Aorta (tissue), 5 donors: ENCODE data around the gene MYO1G. TPM values are rescaled to one million over a fixed set of nuclear protein-coding genes. Genes with fewer than 3 reads are reported as not detected.
A peak's percentile ranks its signal among the peaks of the same experiment; 100 is the strongest.

ENCODE experiments used
- ATAC-seq: fragments of 200-7000 bp; cut with Tn5 transposase; one replicate; pipeline ENCODE4 v1.9.1; 2022; ENCODE audit warnings: moderate library complexity; ENCODE audit not compliant: low FRiP score
- DNase-seq, 2 donors: peaks; one replicate each; pipeline ENCODE4 v3.0.0-alpha.2; 2020
- H3K27ac ChIP-seq, 2 donors: one replicate each; pipeline ENCODE4 v1.5.1; 2013; ENCODE audit warnings: low read length in 2 of 2, mild to moderate bottlenecking in 2 of 2, moderate library complexity in 2 of 2, control low read depth in 1 of 2, inconsistent platforms in 1 of 2, low read depth in 1 of 2
- H3K27me3 ChIP-seq, 2 donors: one replicate each; pipeline ENCODE4 v1.6.1; 2013; ENCODE audit warnings: control low read depth in 1 of 2, low read length in 1 of 2, mild to moderate bottlenecking in 1 of 2, moderate library complexity in 1 of 2; ENCODE audit not compliant: insufficient read depth in 2 of 2, control insufficient read depth in 1 of 2
- H3K36me3 ChIP-seq, 2 donors: one replicate each; pipeline ENCODE4 v1.6.1; 2013; ENCODE audit warnings: control low read depth in 1 of 2, low read length in 1 of 2, mild to moderate bottlenecking in 1 of 2; ENCODE audit not compliant: insufficient read depth in 2 of 2, control insufficient read depth in 1 of 2
- H3K4me1 ChIP-seq, 2 donors: one replicate each; pipeline ENCODE4 v1.6.1; 2013; ENCODE audit warnings: low read length in 2 of 2, control low read depth in 1 of 2, mild to moderate bottlenecking in 1 of 2, moderate library complexity in 1 of 2; ENCODE audit not compliant: insufficient read depth in 2 of 2, control insufficient read depth in 1 of 2
- H3K4me3 ChIP-seq, 2 donors: one replicate each; pipeline ENCODE4 v1.5.1; 2013; ENCODE audit warnings: low read length in 2 of 2, control low read depth in 1 of 2, mild to moderate bottlenecking in 1 of 2
- H3K9me3 ChIP-seq: one replicate; pipeline ENCODE4 v1.6.1; 2013; ENCODE audit warnings: mild to moderate bottlenecking, low read length; ENCODE audit not compliant: control insufficient read depth
- WGBS, 2 donors: extraction: QIAGEN DNeasy Blood & Tissue Kit; methylation state at CpG; one replicate each; pipeline ENCODE4 v1.1.7; 2013; 5-methylcytosine and 5-hydroxymethylcytosine counted together
- intact Hi-C, 2 donors: fragments of 100-400 bp; cut with DNase I; formaldehyde crosslinking; loops; one replicate each; pipeline versions ENCODE4 v1.14.2 to v1.15.0; 2022
- polyA plus RNA-seq, 2 donors: library from polyadenylated mRNA; stranded (reverse); fragments of 200-250 nt; gene quantifications; one replicate each; pipeline ENCODE4 v1.2.3, GENCODE V29; 2013
- total RNA-seq, 2 donors: library from RNA; stranded (reverse); fragmentation: NEBNext Ultra II Directional; extraction: Animal tissue kit (Norgen Biotek cat#: 25700); gene quantifications; one replicate each; pipeline ENCODE4 v1.2.1, GENCODE V29; 2021
- donor health status: healthy with polysubstance abuse.
- donor health status: Bipolar disorder and iron deficiency.
- donor health status: DM: no; HTN: no; CAD: no.
- donor health status: DM: no; HTN: no; CAD: no.
- donor health status: DM: yes; HTN: yes; CAD: no.

The MYO1G gene
- total and polyA plus RNA-seq, 4 donors = 1.4 to 21.3 (median 5.4) TPM

DNA sequence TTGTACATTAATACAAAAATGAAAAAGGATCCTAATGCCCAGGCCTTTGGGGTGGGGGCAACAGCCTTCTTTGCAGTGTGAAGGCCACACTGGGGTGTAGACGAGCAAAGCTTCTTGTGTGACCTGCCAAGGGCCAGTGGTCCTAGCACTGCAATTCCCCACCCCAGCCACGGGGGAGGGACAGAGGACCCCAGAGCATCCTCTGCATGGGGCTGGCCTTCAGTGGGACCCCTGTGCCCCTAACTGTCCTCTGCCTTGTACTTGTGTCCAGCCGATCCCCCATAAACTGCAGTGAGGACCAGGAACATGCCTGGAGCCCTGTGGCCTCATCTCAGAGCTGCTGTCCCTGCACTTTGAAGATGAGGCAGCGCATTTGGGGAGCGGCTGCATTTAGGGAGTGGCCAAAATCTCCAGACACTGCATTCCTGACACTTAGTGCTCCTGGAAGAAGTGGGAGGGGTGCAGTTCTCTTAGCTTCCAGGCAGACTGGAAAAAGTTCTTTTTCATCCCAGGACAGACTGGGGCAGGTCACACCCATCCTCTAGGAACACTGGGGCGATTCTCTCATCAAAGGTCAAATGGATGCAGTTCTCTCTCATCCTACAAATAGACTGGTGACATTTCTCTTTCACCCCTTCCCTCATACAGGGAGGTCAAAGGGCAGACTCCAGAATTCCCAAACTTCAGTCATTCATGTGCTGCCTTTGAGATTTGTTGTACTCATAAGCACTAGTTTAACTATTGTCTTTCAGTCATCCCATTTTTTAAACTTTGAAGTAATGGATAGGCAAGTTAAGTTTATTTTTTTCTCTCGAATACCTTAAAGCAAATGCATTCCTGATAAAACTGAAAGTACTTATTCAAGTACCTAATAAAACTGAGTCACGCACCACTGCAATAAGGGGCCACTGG, 922 bp upstream of the MYO1G start:
- no peaks in the 10 kb centered on the region for H3K9me3 ChIP-seq
- intact Hi-C loops = loop anchor here (10.0 kb wide), 3 partner anchors 95 to 135 kb away; partner anchors contain the start of genes PURB (in 2 of the 2), H2AZ2 (in 1 of the 2) and TBRG4 (in 1 of the 2)
- H3K4me3 ChIP-seq = no peak overlapping the region
- H3K4me1 ChIP-seq = no peaks in the 10 kb centered on the region
- peaks cover 4 to 7% of the 10 kb centered on the region in 2 donors for H3K36me3 ChIP-seq
- H3K27ac ChIP-seq = no peak overlapping the region
- ATAC-seq (no peak), DNase-seq (peak; percentile 46 to 49)
- WGBS, 2 donors = 77 to 81% methylated on average over 8 of the region's 8 CpGs
- no peaks in the 10 kb centered on the region for H3K27me3 ChIP-seq

GRCh38 chr7:44977959-44978335, 868 bp downstream of the MYO1G start:
- Histone ChIP-seq H3K27ac (no peak overlapping the region), H3K9me3 (no peaks in the 10 kb centered on the region), H3K4me3 (no peak overlapping the region), H3K36me3 (peaks cover 2 to 4% of the 10 kb centered on the region in 2 donors), H3K27me3 (no peaks in the 10 kb centered on the region), H3K4me1 (no peaks in the 10 kb centered on the region)
- 60 to 69% methylated on average over 6 of the region's 6 CpGs for WGBS, 2 donors
- DNase-seq = peak; percentile 54 to 62
- intact Hi-C loops = no loop called here
- no peak for ATAC-seq

DNA sequence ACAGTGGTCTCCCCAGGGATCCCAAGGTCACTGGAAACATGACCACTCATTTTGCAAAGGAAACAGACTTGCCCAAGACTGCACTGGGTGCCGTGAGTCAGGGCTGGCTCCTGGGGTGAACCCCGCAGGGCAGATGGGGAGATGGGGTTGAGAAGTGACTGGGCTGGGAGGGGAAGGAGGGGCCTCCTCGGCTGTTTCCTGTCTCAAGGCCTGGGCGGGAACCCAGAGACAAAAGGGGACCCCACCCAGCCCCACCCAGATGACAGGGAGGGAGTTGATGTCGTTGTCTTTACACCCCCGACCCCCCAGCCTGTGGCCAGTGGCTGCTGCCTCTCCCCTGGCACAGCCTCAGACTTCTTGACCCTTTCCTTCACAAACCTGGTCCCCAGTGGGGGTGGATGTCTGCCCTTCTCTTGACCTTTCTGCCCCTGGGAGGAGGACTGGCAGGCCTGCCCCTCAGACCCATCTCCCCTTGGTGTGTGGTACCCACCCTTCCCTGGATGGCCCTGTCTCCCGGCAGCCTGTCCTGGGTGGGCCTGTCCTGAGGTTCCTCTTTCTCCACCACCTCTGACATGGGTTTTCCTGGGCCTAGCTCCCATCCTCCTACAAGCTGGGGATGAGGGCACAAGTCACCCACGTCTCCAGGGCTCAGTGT, 1.4 kb downstream of the MYO1G start:
- no peak overlapping the region for H3K4me3 ChIP-seq

DNA sequence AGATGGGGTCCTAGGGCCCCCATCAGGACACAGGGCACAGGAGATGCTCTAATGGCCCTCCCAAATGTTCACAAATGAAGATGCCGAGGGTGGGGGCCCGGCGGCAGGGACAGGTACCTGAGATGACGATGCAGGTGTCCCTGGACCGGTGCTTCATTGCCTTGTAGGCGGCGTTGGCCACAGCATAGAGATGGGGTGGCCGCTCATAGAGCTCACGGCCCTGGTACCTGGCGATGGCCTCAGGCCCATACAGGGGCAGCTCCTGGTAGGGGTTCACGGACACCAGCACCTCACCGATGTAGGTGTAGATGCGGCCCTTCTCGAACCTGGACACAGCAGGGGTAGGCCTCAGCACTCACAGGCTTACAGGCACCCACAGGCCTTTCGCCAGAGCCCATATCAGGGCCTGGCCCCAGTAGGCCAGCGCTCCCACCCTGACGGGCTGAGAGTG, 2.0 kb downstream of the MYO1G start:
- H3K36me3 ChIP-seq = no peaks in the 10 kb centered on the region
- no peak overlapping the region for H3K27ac ChIP-seq
- intact Hi-C loops = no loop called here
- no peaks in the 10 kb centered on the region for H3K9me3 ChIP-seq
- no peak for ATAC-seq
- no peaks in the 10 kb centered on the region for H3K27me3 ChIP-seq
- 95 to 97% methylated on average over 16 to 17 of the region's 17 CpGs for WGBS, 2 donors
- H3K4me1 ChIP-seq = no peaks in the 10 kb centered on the region
- H3K4me3 ChIP-seq = no peak overlapping the region
- peak; percentile 48 to 68 for DNase-seq

More for the DNA sequence above, 1.4 kb downstream of the MYO1G start:
- no peaks in the 10 kb centered on the region for H3K27me3 ChIP-seq
- no peaks in the 10 kb centered on the region for H3K9me3 ChIP-seq
- intact Hi-C loops = no loop called here
- ATAC-seq (no peak), DNase-seq (peak; percentile 51 to 73)
- H3K27ac ChIP-seq = no peak overlapping the region
- H3K4me1 ChIP-seq = no peaks in the 10 kb centered on the region
- no peaks in the 10 kb centered on the region for H3K36me3 ChIP-seq
- 86 to 88% methylated on average over 8 of the region's 8 CpGs for WGBS, 2 donors

DNA sequence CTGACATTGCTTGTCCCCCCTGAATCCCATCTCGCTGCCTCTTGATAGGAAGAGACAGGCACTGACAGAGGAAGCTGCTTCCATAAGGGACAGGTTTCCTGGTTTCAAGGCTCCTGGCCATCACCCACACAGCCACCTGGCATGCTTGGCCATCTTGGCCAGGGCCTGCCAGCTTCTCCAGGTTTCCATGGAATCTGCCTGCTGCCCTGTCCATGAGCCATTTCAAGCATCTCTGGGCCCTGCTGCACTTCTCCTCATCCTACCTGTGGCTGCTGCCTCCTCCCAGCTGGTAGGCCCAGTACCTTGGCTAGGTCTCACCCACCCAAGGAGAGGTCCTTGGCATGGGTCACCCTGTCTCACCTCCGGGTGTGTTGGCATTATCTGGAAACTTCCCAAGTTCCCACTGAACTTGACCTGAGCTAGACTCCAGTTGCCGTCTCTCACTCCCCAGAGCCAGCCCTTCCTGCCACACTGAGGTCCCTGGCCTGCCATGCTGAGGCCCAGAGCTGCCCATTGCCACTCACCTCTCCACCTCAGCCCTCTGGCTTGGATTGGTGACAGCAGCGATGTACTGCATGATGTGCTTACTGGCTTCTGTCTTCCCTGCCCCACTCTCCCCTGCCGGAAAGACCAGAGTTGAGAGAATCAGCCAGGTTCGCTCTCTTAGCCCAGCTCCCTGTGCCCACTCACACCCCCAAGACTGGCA, 2.6 kb downstream of the MYO1G start:
- H3K9me3 ChIP-seq = no peaks in the 10 kb centered on the region
- no peak overlapping the region for H3K4me3 ChIP-seq
- H3K27me3 ChIP-seq = no peaks in the 10 kb centered on the region
- H3K4me1 ChIP-seq = no peaks in the 10 kb centered on the region
- DNase-seq = peak; percentile 36 to 56
- no peaks in the 10 kb centered on the region for H3K36me3 ChIP-seq
- WGBS, 2 donors = 93 to 96% methylated on average over 6 of the region's 6 CpGs
- no peak for ATAC-seq
- H3K27ac ChIP-seq = no peak overlapping the region
- intact Hi-C loops = no loop called here

- no peaks in the 10 kb centered on the region for H3K36me3 ChIP-seq
- intact Hi-C loops = no loop called here
- no peak for ATAC-seq
Measured at GRCh38 chr7:44975331-44976039, 3.3 kb downstream of the MYO1G start.

GRCh38 chr7:44974549-44974948, 4.3 kb downstream of the MYO1G start:
- intact Hi-C loops = loop anchor here in 1 of 2 donors (5.0 kb wide), 1 partner anchor 163 kb away; no protein-coding TSS in a partner anchor
- Histone ChIP-seq H3K27ac (no peak overlapping the region), H3K27me3 (no peaks in the 10 kb centered on the region), H3K36me3 (no peaks in the 10 kb centered on the region), H3K9me3 (no peaks in the 10 kb centered on the region), H3K4me3 (no peak overlapping the region), H3K4me1 (no peaks in the 10 kb centered on the region)
- ATAC-seq (no peak), DNase-seq (peak; percentile 32)
- 88 to 93% methylated on average over 7 of the region's 7 CpGs for WGBS, 2 donors

More at GRCh38 chr7:44975331-44976039, 3.3 kb downstream of the MYO1G start:
- H3K27me3 ChIP-seq = no peaks in the 10 kb centered on the region
- no peak overlapping the region for H3K4me3 ChIP-seq
- no peaks in the 10 kb centered on the region for H3K4me1 ChIP-seq
- H3K27ac ChIP-seq = no peak overlapping the region
- peak; percentile 32 to 70 for DNase-seq
- 91 to 95% methylated on average over 12 of the region's 12 CpGs for WGBS, 2 donors
- no peaks in the 10 kb centered on the region for H3K9me3 ChIP-seq
